Erythroblast (primary cell): ENCODE measurements around the gene ANGPT4.

ENCODE experiments used
- GATA1 ChIP-seq: IDR thresholded peaks from 2 replicates; pipeline ENCODE4 v1.6.1; 2011; ENCODE audit warnings: low read depth, mild to moderate bottlenecking, control low read depth, low read length, moderate library complexity
- POLR2A ChIP-seq: IDR thresholded peaks from 2 replicates; pipeline ENCODE4 v1.6.1; 2011; ENCODE audit warnings: mild to moderate bottlenecking, low read length

GRCh38 chr20:881783-882144 is 34.4 kb downstream of the ANGPT4 start:
- TF ChIP-seq POLR2A (no peak), GATA1 (no peak)
